PC-9 (cell line): ENCODE measurements around the gene TOX2.

ENCODE experiments used
- EZH2 ChIP-seq: fragments of 200-600 bp; sonication (generic); IDR thresholded peaks from 2 replicates; pipeline ENCODE4 v1.8.0; 2017; ENCODE audit warnings: antibody characterized with exemption, low read depth
- TF ChIP-seq, protein P1 (sequence below): fragments of 200-600 bp; sonication (generic); conservative IDR thresholded peaks from 2 replicates; pipeline ENCODE4 v1.6.1; 2017; ENCODE audit warnings: mixed run types, antibody characterized with exemption, mild to moderate bottlenecking, moderate library complexity

DNA sequence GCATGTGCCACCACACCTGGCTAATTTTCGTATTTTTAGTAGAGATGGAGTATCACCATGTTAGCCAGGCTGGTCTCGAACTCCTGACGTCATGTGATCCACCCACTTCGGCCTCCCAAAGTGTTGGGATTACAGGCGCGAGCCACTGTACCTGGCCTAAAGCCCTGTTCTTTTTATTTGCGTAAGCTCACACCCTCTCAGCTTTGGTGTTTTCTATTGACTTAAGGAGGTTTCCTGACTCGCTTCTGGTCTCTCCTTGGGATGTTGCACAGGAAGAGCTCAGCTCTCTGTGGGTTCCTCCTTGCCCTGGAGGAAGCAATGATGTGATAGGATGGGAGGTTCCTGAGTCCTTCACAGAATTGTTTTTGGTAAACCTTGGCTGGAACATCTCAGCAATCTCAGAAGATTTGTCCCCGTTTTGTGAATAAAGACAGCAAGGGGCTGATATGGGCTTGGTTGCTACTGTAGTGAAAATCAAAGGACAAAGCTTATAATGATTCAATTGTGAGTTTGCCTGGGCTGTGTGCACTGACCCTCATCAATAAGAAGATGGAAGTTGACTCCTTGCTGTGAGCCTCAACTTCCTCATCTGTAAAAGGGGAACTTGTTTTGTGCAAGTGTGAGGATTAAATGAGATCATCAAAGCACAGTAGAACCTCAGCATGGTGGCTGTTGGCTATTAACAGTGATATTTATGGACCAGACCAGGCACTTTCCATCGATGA lies 27.0 kb downstream of the TOX2 start:
- TF ChIP-seq, protein P1, sequence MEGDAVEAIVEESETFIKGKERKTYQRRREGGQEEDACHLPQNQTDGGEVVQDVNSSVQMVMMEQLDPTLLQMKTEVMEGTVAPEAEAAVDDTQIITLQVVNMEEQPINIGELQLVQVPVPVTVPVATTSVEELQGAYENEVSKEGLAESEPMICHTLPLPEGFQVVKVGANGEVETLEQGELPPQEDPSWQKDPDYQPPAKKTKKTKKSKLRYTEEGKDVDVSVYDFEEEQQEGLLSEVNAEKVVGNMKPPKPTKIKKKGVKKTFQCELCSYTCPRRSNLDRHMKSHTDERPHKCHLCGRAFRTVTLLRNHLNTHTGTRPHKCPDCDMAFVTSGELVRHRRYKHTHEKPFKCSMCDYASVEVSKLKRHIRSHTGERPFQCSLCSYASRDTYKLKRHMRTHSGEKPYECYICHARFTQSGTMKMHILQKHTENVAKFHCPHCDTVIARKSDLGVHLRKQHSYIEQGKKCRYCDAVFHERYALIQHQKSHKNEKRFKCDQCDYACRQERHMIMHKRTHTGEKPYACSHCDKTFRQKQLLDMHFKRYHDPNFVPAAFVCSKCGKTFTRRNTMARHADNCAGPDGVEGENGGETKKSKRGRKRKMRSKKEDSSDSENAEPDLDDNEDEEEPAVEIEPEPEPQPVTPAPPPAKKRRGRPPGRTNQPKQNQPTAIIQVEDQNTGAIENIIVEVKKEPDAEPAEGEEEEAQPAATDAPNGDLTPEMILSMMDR, result no peak
- TF ChIP-seq EZH2, result no peak
